GM21367 (cell line): ENCODE measurements around the gene UBE2O.
A peak's percentile ranks its signal among the peaks of the same experiment; 100 is the strongest.

Experiments
- ATAC-seq: cut with Tn5 transposase; IDR thresholded peaks from one replicate; pipeline ENCODE4 v1.9.1; 2021; ENCODE audit not compliant: unreplicated experiment

The UBE2O gene

GRCh38 chr17:76452660-76453430 is at the start of gene UBE2O:
UBE2O (minus strand) TSS chr17:76453152; CDS start chr17:76453141, 11 bp downstream.
- ATAC-seq, result peak; percentile 85

GRCh38 chr17:76501827-76502307 is 48.9 kb upstream of the UBE2O start:
- no peak for ATAC-seq

- peak; percentile 47 for ATAC-seq
Observed at GRCh38 chr17:76501018-76501826, 48.3 kb upstream of the UBE2O start, which contains the start of gene RHBDF2. RHBDF2 (minus strand) TSS chr17:76501423; CDS start chr17:76481524, 19,899 bp downstream.

- no peak for ATAC-seq
Observed at GRCh38 chr17:76500747-76501017, 47.7 kb upstream of the UBE2O start.

- ATAC-seq, result no peak
Observed at GRCh38 chr17:76500074-76500746, 47.3 kb upstream of the UBE2O start.

- no peak for ATAC-seq
Observed at GRCh38 chr17:76499267-76499667, 46.3 kb upstream of the UBE2O start.

- ATAC-seq, result no peak
Observed at GRCh38 chr17:76498876-76499251, 45.9 kb upstream of the UBE2O start.

- ATAC-seq, result no peak
Observed at GRCh38 chr17:76497979-76498875, 45.3 kb upstream of the UBE2O start.

- no peak for ATAC-seq
Observed at GRCh38 chr17:76497699-76497978, 44.7 kb upstream of the UBE2O start.

GRCh38 chr17:76496464-76496863 is 43.5 kb upstream of the UBE2O start:
- no peak for ATAC-seq

- no peak for ATAC-seq
Observed at GRCh38 chr17:76495663-76496400, 42.9 kb upstream of the UBE2O start.

- ATAC-seq, result no peak
Observed at GRCh38 chr17:76493505-76494167, 40.7 kb upstream of the UBE2O start.

GRCh38 chr17:76492989-76493501 is 40.1 kb upstream of the UBE2O start:
- ATAC-seq, result peak; percentile 29

GRCh38 chr17:76492123-76492988 is 39.4 kb upstream of the UBE2O start:
- peak; percentile 35 for ATAC-seq

GRCh38 chr17:76491271-76492122 is 38.5 kb upstream of the UBE2O start:
- ATAC-seq, result peak; percentile 10

- ATAC-seq, result no peak
Observed at GRCh38 chr17:76490112-76490710, 37.3 kb upstream of the UBE2O start.
